HG03097 (cell line): Measurements from ENCODE around the gene DDX39A.
"Not testable (repeated sequence)": the region's sequence is repeated elsewhere in the genome, so short reads cannot be mapped to it uniquely, and the experiment has no call there.

ENCODE experiments used
- ATAC-seq: cut with Tn5 transposase; IDR thresholded peaks from one replicate; pipeline ENCODE4 v1.9.1; 2021; ENCODE audit not compliant: unreplicated experiment, low FRiP score

Gene DDX39A

DNA sequence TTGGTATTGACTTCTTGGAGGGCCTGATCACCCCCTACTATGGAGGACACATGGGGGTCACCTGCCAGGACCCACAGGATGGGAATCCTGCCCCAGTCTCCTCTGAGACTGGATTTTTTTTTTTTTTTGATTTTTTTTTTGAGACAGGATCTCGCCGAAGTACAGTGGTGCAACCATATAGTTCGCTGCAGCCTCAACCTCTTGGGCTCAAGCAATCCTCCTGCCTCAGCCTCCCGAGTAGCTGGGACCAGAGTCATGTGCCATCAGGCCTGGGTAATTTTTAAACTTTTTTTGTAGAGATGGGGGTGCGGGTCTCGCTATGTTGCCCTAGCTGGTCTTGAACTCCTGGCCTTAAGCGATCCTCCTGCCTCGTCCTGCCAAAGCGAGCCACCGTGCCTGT, 52.1 kb downstream of the DDX39A start:
- no peak for ATAC-seq

GRCh38 chr19:14366529-14366928, 52.6 kb downstream of the DDX39A start:
- no peak for ATAC-seq

- not testable (repeated sequence) for ATAC-seq
Observed at GRCh38 chr19:14364098-14364443, 55.1 kb downstream of the DDX39A start.

DNA sequence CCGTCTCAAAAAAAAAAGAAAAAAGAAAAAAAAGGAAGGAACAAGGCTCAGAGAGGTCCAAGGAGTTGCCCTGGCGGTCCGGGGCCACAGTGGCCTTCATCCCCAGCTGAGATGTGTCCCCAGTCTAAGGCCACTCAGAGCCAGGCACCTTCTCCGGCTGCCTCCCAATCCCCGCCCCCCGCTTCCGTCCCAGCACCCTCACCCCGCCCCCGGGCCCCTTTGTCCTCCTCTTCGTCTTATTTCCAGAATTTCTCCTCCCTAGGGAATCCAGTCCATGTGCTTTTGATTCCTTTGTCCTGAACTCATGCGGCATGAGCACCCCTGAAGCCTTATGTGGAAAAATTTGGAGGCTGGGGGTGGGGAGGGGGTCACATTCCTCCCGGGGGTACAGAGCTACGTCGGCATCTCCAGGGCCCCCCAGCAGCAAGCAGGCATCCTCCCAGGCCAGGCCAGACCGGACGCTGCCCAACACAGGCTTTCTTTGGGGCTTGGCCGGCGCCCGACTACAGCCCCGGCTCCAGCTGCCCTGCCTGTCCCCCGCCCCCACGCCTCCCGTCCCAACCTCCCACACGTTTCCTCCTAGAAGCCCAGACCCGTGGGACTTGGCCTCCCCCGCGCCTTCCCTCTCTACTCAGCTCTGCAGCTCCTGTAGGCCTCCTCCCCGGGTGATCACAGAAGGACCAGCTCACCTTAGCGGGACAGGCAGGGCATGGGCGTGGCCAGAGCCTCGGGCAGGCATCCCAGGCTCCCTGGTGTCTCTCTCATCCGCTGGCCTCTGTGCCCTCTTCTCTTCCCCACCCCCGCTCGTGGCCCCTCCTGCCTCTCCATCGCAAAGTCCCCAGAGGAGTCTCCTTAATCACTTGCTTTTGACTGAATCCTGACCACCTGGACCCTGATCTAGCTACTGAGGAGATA, 55.7 kb downstream of the DDX39A start:
- ATAC-seq = no peak

DNA sequence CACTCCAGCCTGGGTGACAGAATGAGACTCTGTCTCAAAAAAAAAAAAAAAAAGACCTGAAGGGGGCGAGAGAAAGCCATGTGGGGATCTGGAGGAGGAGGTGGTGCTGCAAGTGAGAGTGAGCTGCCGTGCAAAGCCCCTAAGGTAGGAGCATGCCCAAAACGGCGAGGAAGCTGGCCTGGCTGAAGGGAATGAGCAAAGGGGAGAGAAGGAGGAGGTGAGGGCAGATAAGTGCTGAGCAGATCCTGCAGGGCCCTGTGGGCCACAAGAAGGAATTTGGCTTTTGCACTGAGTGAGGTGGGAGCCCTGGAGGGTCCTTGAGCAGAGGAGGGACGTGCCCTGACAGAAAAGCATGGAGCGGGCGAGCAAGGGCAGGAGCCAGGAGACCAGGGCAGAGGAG, 57.3 kb downstream of the DDX39A start:
- no peak for ATAC-seq
